T-helper 17 cell (primary cell): ENCODE results near the gene INPP5J. TPM values are rescaled to one million over a fixed set of nuclear protein-coding genes. Genes with fewer than 3 reads are reported as not detected.

Experiments used
- ATAC-seq: fragments of 150-1000 bp; cut with Tn5 transposase; 2 replicates; pipeline ENCODE4 v1.10.0; 2021; ENCODE audit warnings: mild to moderate bottlenecking, moderate library complexity
- DNase-seq, 3 donors: peaks; one replicate each; pipeline versions ENCODE4 v3.0.0 to v3.0.0-alpha.2; 2020 to 2021
- H3K9me3 ChIP-seq: one replicate; pipeline ENCODE4 v1.7.0; 2013; ENCODE audit warnings: low read length, mild to moderate bottlenecking; ENCODE audit not compliant: control insufficient read depth, poor library complexity, severe bottlenecking
- H3K27ac Mint-ChIP-seq: one replicate; pipeline ENCODE4 v1.8.0; 2022; ENCODE audit warnings: mild to moderate bottlenecking, moderate library complexity, mixed read lengths
- H3K27me3 Mint-ChIP-seq: one replicate; pipeline ENCODE4 v1.8.0; 2022; ENCODE audit warnings: mixed read lengths
- H3K36me3 Mint-ChIP-seq: one replicate; pipeline ENCODE4 v1.8.0; 2022; ENCODE audit warnings: low read depth, mixed read lengths
- H3K4me1 Mint-ChIP-seq: one replicate; pipeline ENCODE4 v1.8.0; 2022; ENCODE audit warnings: mild to moderate bottlenecking, mixed read lengths
- H3K4me3 Mint-ChIP-seq: one replicate; pipeline ENCODE4 v1.8.0; 2022; ENCODE audit warnings: mild to moderate bottlenecking, moderate library complexity, mixed read lengths
- total RNA-seq, 4 donors: library from RNA in 2 of 4; stranded (reverse) in 2 of 4; gene quantifications; one replicate each; pipeline ENCODE4 v1.2.3 and lab custom pipeline; 2022 to 2026

Gene INPP5J
- total RNA-seq, 2 donors from 2014 or later: 0.25 TPM; not detected in 1

DNA sequence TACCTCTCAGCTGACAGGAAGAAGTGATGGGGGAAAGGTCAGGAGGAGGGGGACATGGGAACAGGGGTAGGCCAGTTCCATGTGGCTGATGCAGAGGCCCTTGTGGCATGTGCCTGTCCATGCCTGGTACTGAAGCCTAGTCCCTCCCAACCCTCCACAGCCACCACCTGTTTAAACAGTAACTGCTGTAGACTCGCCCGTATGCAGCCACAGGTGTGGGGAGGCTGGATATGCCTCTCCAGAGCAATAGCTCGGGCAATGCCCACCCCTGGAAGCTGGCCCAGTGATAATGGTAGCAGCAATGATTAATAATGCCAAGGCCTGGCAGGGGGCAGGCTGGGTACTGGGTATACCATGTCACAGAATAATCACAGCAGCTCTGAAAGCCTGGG, 39.4 kb upstream of the INPP5J start:
- ATAC-seq: no peak

DNA sequence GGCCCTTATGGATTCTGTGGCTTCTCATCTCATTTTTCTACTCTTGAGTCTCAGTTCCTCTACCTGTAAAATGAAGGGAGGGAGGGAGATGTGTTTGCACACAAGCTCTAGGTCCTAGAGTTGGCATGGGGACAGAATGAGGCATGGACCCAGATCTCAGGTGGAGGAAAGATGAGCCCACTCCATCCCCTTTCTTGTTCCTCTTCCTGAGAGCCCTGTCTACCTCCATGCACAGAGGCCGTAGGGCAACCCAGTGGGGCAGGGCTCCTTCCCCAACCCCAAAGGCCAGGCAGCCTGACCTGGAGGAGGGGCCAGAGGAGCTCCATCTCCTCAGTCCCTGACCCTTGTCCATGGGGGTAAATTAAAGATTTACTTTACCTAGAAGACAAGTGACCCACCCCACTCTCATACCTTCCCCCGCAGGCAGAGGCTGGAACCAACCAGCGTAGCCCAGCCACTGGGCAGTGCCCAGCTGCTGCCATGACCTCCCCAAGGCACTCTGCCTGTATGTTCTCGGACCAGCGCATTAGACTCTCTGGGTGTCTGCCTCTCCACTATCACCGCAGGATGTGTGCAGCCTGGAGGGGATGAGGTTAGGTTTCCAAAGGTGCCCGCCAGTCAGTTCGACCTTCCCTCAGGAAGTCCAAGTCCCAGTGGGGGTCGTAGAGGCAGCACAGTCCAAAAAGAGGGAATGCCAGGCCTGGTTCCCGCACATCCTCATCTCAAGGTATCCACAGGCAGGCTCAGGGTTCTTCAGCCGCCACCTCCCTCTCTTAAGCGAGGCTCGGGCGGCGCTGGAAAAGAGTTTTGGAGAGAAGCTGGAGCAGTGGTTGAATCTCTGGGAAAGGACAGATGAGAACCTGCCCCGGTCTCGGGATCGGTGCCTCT, 38.6 kb upstream of the INPP5J start:
- Mint-ChIP-seq H3K27ac (no peak overlapping the region), H3K4me3 (peak overlapping the region; percentile 85), H3K36me3 (no peaks in the 10 kb centered on the region), H3K27me3 (no peaks in the 10 kb centered on the region), H3K4me1 (peaks cover 33% of the 10 kb centered on the region)
- DNase-seq (no peak), ATAC-seq (peak; percentile 0)
- H3K9me3 ChIP-seq: no peaks in the 10 kb centered on the region

More for the DNA sequence above, 39.4 kb upstream of the INPP5J start:
- peak overlapping the region; percentile 85 for H3K4me3 Mint-ChIP-seq
- H3K27ac Mint-ChIP-seq: no peak overlapping the region
- H3K9me3 ChIP-seq: no peaks in the 10 kb centered on the region
- H3K4me1 Mint-ChIP-seq: peaks cover 30% of the 10 kb centered on the region
- H3K36me3 Mint-ChIP-seq: no peaks in the 10 kb centered on the region
- H3K27me3 Mint-ChIP-seq: no peaks in the 10 kb centered on the region
- no peak for DNase-seq

GRCh38 chr22:31084811-31085492, 37.8 kb upstream of the INPP5J start:
- Mint-ChIP-seq H3K4me3 (peak overlapping the region; percentile 85), H3K36me3 (no peaks in the 10 kb centered on the region), H3K4me1 (peaks cover 33% of the 10 kb centered on the region), H3K27ac (no peak overlapping the region), H3K27me3 (no peaks in the 10 kb centered on the region)
- DNase-seq: peak; percentile 80 to 84 (median 80)
- no peaks in the 10 kb centered on the region for H3K9me3 ChIP-seq
- ATAC-seq: peak; percentile 90

GRCh38 chr22:31085493-31085824, 37.3 kb upstream of the INPP5J start:
- H3K27me3 Mint-ChIP-seq: no peaks in the 10 kb centered on the region

GRCh38 chr22:31085928-31086327, 36.8 kb upstream of the INPP5J start:
- Mint-ChIP-seq H3K4me3 (peak overlapping the region; percentile 85), H3K36me3 (no peaks in the 10 kb centered on the region), H3K4me1 (peaks cover 28% of the 10 kb centered on the region), H3K27ac (no peak overlapping the region), H3K27me3 (no peaks in the 10 kb centered on the region)
- no peak for DNase-seq
- no peak for ATAC-seq
- no peaks in the 10 kb centered on the region for H3K9me3 ChIP-seq

More at GRCh38 chr22:31085493-31085824, 37.3 kb upstream of the INPP5J start:
- Mint-ChIP-seq H3K4me1 (peaks cover 32% of the 10 kb centered on the region), H3K4me3 (peak overlapping the region; percentile 85), H3K27ac (no peak overlapping the region), H3K36me3 (no peaks in the 10 kb centered on the region)
- ATAC-seq (no peak), DNase-seq (no peak)
- no peaks in the 10 kb centered on the region for H3K9me3 ChIP-seq

DNA sequence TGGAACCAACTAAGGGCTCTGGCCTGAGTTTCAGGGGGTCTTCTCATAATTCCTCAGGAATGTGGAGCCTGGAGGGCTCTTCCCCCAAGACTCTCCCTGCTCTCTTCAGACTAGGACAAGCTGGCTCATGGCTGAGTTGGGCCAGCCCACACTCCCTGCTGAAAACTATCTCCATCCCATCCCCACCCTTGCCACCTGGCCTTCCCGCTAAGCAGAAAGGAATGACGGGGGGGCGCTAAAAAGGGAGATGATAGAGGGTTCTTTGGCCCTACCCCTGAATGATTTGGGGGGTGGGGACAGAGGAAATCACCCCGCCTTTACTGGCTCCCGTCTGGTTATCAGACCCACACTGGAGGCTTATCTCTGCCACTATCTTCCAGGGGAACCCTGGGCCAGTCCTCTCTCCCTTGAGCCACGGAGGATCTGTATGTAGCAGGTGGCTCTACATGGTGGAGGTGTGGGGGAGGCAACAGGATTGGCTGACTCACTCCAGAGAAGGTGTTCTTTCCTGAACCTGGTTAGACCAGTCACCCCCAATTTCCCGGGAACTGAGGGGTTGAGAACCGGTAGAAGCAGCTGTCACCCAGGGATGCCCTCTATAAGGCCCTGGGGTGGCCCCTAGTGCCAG, 35.9 kb upstream of the INPP5J start:
- H3K4me1 Mint-ChIP-seq: peaks cover 21% of the 10 kb centered on the region
- H3K9me3 ChIP-seq: no peaks in the 10 kb centered on the region
- ATAC-seq (no peak), DNase-seq (no peak)
- no peaks in the 10 kb centered on the region for H3K27me3 Mint-ChIP-seq
- no peak overlapping the region for H3K27ac Mint-ChIP-seq
- no peak overlapping the region for H3K4me3 Mint-ChIP-seq
- no peaks in the 10 kb centered on the region for H3K36me3 Mint-ChIP-seq

GRCh38 chr22:31087744-31088215, 35.0 kb upstream of the INPP5J start:
- H3K4me3 Mint-ChIP-seq: no peak overlapping the region

GRCh38 chr22:31088233-31088986, 34.4 kb upstream of the INPP5J start:
- H3K27ac Mint-ChIP-seq: no peak overlapping the region
- DNase-seq (no peak), ATAC-seq (no peak)
- no peaks in the 10 kb centered on the region for H3K27me3 Mint-ChIP-seq
- no peaks in the 10 kb centered on the region for H3K36me3 Mint-ChIP-seq
- H3K9me3 ChIP-seq: no peaks in the 10 kb centered on the region
- peaks cover 15% of the 10 kb centered on the region for H3K4me1 Mint-ChIP-seq
- H3K4me3 Mint-ChIP-seq: no peak overlapping the region

More at GRCh38 chr22:31087744-31088215, 35.0 kb upstream of the INPP5J start:
- Mint-ChIP-seq H3K27me3 (no peaks in the 10 kb centered on the region), H3K27ac (no peak overlapping the region), H3K36me3 (no peaks in the 10 kb centered on the region), H3K4me1 (peaks cover 17% of the 10 kb centered on the region)
- no peaks in the 10 kb centered on the region for H3K9me3 ChIP-seq
- ATAC-seq (no peak), DNase-seq (no peak)

DNA sequence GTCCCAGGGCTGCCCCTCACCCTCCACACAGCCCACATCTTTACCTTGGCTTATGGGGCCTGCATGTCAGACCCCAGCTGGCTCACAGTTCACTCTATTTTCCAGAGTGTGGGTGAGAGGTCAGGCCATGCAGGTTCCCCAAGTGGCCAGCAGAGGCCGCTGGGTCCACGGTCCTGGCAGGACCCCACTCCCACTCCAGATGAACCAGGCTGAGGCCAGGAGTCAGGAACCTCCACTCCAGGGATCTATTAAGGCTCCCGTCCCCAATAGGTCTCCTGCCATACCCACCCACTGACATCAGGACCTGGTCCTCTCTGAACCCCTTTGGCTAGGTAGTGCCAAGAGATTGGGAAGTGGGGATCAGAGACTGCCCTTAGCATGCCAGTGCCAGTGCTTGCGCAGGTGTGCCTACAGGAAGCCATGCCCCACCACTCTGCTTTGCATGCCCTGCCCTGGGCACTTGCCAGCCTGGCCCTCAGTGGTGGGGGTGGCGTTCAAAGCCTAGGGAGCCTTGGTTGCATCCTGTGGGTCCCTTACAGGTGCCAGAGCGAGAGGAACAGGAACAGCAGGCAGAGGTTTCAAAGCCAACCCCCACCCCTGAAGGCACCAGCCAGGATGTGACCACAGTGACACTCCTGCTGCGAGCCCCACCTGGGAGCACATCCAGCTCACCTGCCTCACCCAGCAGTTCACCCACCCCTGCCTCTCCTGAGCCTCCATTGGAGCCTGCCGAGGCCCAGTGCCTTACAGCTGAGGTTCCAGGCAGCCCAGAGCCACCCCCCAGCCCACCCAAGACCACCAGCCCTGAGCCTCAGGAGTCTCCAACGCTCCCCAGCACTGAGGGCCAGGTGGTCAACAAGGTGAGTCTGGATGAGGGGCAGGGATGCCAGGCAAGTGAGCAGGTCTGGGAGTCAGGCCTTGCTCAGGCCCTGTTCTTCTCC, 33.3 kb upstream of the INPP5J start:
- no peak for ATAC-seq
- H3K4me1 Mint-ChIP-seq: peaks cover 9% of the 10 kb centered on the region
- H3K27ac Mint-ChIP-seq: no peak overlapping the region
- H3K4me3 Mint-ChIP-seq: no peak overlapping the region
- no peaks in the 10 kb centered on the region for H3K36me3 Mint-ChIP-seq
- H3K27me3 Mint-ChIP-seq: no peaks in the 10 kb centered on the region
- H3K9me3 ChIP-seq: no peaks in the 10 kb centered on the region
- DNase-seq: peak in 2 of 3 donors; percentile 24 to 42

DNA sequence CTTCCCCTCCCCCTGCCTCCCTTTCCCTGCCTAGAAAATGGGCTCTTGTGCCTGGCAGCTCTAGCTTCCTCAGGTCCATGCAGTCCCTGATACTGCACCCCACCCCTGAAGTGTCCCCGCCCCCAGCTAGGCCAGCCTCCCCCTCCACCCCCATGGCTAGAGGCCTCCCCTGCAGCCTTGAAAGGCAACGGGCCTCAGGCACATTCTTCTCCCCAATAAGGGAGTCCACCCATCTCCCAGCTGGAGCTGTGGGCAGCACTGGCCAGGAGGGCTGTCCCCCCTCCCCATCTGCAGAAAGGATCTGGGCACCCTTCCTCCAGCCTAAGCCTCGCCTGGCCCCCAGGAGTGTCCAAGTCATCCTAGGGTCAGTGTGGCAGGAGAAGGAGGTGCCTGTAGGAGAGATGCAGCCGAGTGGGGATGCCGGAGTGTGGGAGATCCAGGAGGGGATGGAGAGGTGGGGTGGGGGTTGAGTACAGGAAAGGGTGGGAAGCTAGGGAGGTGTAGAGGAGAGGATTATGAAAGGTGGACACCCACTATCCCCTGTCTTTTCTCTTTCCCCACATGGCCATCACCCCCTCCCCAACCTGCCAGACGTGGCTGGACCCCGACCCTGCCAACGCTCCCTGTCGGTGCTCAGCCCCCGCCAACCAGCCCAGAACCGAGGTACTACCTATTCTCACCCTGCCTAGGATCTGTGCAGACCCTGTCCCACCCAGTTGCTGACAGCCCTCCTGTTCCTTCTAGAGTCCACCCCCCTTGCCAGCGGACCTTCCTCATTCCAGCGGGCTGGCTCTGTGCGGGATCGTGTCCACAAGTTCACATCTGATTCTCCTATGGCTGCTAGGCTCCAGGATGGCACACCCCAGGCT, 32.3 kb upstream of the INPP5J start:
- peaks cover 5% of the 10 kb centered on the region for H3K4me1 Mint-ChIP-seq
- H3K27ac Mint-ChIP-seq: no peak overlapping the region
- no peaks in the 10 kb centered on the region for H3K27me3 Mint-ChIP-seq
- H3K9me3 ChIP-seq: no peaks in the 10 kb centered on the region
- no peaks in the 10 kb centered on the region for H3K36me3 Mint-ChIP-seq
- no peak for DNase-seq
- H3K4me3 Mint-ChIP-seq: no peak overlapping the region
- ATAC-seq: no peak

DNA sequence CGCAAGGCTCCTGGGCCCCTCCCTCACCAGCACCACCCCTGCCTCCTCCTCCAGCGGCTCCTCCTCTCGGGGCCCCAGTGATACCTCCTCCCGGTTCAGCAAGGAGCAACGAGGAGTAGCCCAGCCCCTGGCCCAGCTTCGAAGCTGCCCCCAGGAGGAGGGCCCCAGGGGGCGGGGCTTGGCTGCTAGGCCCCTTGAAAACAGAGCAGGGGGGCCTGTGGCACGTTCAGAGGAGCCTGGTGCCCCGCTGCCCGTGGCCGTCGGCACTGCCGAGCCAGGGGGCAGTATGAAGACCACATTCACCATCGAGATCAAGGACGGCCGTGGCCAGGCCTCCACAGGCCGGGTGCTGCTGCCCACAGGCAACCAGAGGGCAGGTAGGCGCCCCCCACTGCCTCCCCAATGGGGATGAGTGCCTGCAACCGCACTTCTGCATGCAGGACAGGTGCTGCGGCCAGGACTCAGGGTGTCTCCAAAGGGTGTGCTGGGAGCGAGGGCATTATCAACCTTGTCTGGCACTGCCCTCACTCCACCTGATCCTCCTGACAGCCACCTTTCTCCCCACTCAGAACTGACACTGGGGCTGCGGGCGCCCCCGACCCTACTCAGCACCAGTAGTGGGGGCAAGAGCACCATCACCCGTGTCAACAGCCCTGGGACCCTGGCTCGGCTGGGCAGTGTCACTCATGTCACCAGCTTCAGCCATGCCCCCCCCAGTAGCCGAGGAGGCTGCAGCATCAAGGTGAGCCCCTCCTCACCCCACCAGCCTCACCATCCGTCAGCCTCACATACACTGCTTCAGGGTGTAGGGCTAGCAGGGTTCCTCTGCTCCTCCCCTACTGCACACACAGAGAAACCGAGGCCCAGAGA, 31.4 kb upstream of the INPP5J start:
- no peaks in the 10 kb centered on the region for H3K9me3 ChIP-seq
- Mint-ChIP-seq H3K27ac (no peak overlapping the region), H3K4me3 (no peak overlapping the region), H3K36me3 (no peaks in the 10 kb centered on the region), H3K4me1 (peaks cover 8% of the 10 kb centered on the region), H3K27me3 (no peaks in the 10 kb centered on the region)
- ATAC-seq: no peak
- no peak for DNase-seq
